Spleen (tissue), 11 donors: Measurements from ENCODE around the gene SAT1. TPM values are rescaled to one million over a fixed set of nuclear protein-coding genes. Genes with fewer than 3 reads are reported as not detected.

Experiments used
- DNase-seq: peaks from one replicate; pipeline ENCODE4 v3.0.0-alpha.2; 2020
- H3K27ac ChIP-seq, 8 donors: fragments of 200-600 bp; sonication (generic) in 7 of 8; 1 replicate in 4 of 8; 2 replicates in 4 of 8; pipeline versions ENCODE4 v1.5.0 to v1.8.0; 2016 to 2021; ENCODE audit warnings: inconsistent platforms in 4 of 8, mild to moderate bottlenecking in 4 of 8, moderate library complexity in 1 of 8
- H3K27me3 ChIP-seq, 7 donors: fragments of 200-600 bp; sonication (generic) in 6 of 7; replicated peaks in 1 of 7; 1 replicate in 4 of 7; 2 replicates in 3 of 7; pipeline versions ENCODE4 v1.5.0 to v1.8.0; 2016 to 2021; ENCODE audit warnings: inconsistent platforms in 3 of 7, mild to moderate bottlenecking in 1 of 7
- H3K36me3 ChIP-seq, 6 donors: fragments of 200-600 bp; sonication (generic) in 5 of 6; 1 replicate in 4 of 6; 2 replicates in 2 of 6; pipeline versions ENCODE4 v1.5.0 to v1.8.0; 2016 to 2021; ENCODE audit warnings: inconsistent platforms in 2 of 6
- H3K4me1 ChIP-seq, 6 donors: fragments of 200-600 bp; sonication (generic) in 5 of 6; 1 replicate in 3 of 6; 2 replicates in 3 of 6; pipeline versions ENCODE4 v1.5.0 to v1.8.0; 2016 to 2021; ENCODE audit warnings: inconsistent platforms in 3 of 6
- H3K4me3 ChIP-seq, 8 donors: fragments of 200-600 bp; sonication (generic) in 7 of 8; 1 replicate in 4 of 8; 2 replicates in 4 of 8; pipeline versions ENCODE4 v1.5.0 to v1.8.0; 2016 to 2021; ENCODE audit warnings: inconsistent platforms in 4 of 8, mild to moderate bottlenecking in 4 of 8, moderate library complexity in 2 of 8
- H3K9me3 ChIP-seq, 8 donors: fragments of 200-600 bp; sonication (generic) in 7 of 8; 1 replicate in 4 of 8; 2 replicates in 4 of 8; pipeline versions ENCODE4 v1.5.0 to v1.8.0; 2016 to 2021; ENCODE audit warnings: inconsistent platforms in 4 of 8
- CTCF ChIP-seq, 11 experiments: fragments of 200-600 bp in 7 of 11; fragments of 450-650 bp in 4 of 11; sonication (generic) in 4 of 11; IDR thresholded peaks in 8 of 11; conservative IDR thresholded peaks in 3 of 11; 1 replicate in 7 of 11; 2 replicates in 4 of 11; pipeline versions ENCODE4 v1.4.0 to v1.8.0; 2016 to 2021; ENCODE audit warnings: antibody characterized with exemption in 11 of 11, inconsistent platforms in 4 of 11, mild to moderate bottlenecking in 1 of 11
- POLR2A ChIP-seq, 3 donors: fragments of 450-650 bp; IDR thresholded peaks; one replicate each; pipeline ENCODE4 v1.5.1; 2017; ENCODE audit warnings: antibody characterized with exemption in 3 of 3, mild to moderate bottlenecking in 1 of 3
- POLR2AphosphoS5 ChIP-seq, 3 donors: sonication (generic); formaldehyde crosslinking; IDR thresholded peaks; one replicate each; pipeline ENCODE4 v1.5.1; 2017; ENCODE audit warnings: antibody characterized with exemption in 3 of 3
- WGBS, 5 donors: extraction: QIAGEN DNeasy Blood & Tissue Kit in 3 of 5; methylation state at CpG; one replicate each; pipeline versions ENCODE4 v1.1.5 to v1.1.7; 2013 to 2018; 5-methylcytosine and 5-hydroxymethylcytosine counted together
- intact Hi-C: fragments of 100-400 bp; cut with DNase I; formaldehyde crosslinking; loops from one replicate; pipeline ENCODE4 v1.15.0; 2023; ENCODE audit warnings: low total_unique reads
- polyA plus RNA-seq, 3 donors: library from polyadenylated mRNA; stranded (reverse); fragments of 200-250 nt; gene quantifications; one replicate each; pipeline ENCODE4 v1.2.1, GENCODE V29; 2013
- total RNA-seq, 7 donors: library from RNA; depleted of rRNA in 3 of 7; stranded (reverse); fragments of >200 nt in 3 of 7; fragmentation: NEBNext Ultra II Directional in 4 of 7; extraction: Animal tissue kit (Norgen Biotek cat#: 25700) in 4 of 7; gene quantifications; one replicate each; pipeline versions ENCODE4 v1.1.0 to v1.2.1, GENCODE V29; 2016 to 2021
- donor health status: healthy with polysubstance abuse.
- donor health status: DM: no; HTN: no; CAD: no; lungs with moderate emphysema.
- donor health status: DM: no; HTN: no; CAD: no.
- donor health status: Bipolar disorder and iron deficiency.
- donor health status: healthy.
- donor health status: DM: no; HTN: no; CAD: no.
- donor health status: DM: yes; HTN: yes; CAD: no.

SAT1 gene
- total and polyA plus RNA-seq, 10 donors = 714 to 2,832 (median 981) TPM

DNA sequence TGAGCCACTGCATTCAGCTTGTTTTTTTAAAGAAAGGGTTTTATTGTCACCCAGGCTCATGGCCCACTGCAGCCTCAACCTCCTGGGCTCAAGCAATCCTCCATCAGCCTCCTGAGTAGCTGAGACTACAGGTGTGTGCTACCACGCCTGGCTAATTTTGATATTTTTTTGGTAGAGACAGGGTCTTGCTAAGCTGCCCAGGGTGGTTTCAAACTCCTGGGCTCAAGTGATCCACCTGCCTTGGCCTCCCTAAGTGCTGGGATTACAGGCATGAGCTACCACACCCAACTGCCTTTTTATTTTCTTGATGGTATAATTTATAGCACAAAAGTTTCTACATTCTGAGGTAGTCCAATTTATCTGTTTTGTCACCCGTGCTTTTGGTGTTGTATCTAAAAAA lies 38.9 kb downstream of the SAT1 start:
- Histone ChIP-seq H3K27me3 (peaks cover 0 to 6% (median 0%) of the 10 kb centered on the region in 7 donors), H3K9me3 (no peaks in the 10 kb centered on the region), H3K36me3 (no peaks in the 10 kb centered on the region), H3K4me3 (no peak overlapping the region), H3K4me1 (peaks cover 0 to 8% (median 0%) of the 10 kb centered on the region in 6 donors), H3K27ac (no peak overlapping the region)
- DNase-seq = no peak
- intact Hi-C loops = no loop called here
- 72 to 98% (median 88%) methylated on average over 2 of the region's 2 CpGs for WGBS, 5 donors
- TF ChIP-seq POLR2AphosphoS5 (IDR thresholded peaks at IDR 0.05) (no peak), CTCF (IDR thresholded peaks at IDR 0.05 in 8 of 11, conservative IDR thresholded peaks at IDR 0.05 in 3 of 11) (no peak), POLR2A (IDR thresholded peaks at IDR 0.05) (no peak)

- no peak for DNase-seq
- Histone ChIP-seq H3K27me3 (peaks cover 0 to 6% (median 0%) of the 10 kb centered on the region in 7 donors), H3K4me3 (no peak overlapping the region), H3K27ac (no peak overlapping the region), H3K4me1 (peaks cover 0 to 3% (median 0%) of the 10 kb centered on the region in 6 donors), H3K9me3 (no peaks in the 10 kb centered on the region), H3K36me3 (no peaks in the 10 kb centered on the region)
- 66 to 92% (median 81%) methylated on average over 3 of the region's 3 CpGs for WGBS, 5 donors
- TF ChIP-seq POLR2A (IDR thresholded peaks at IDR 0.05) = no peak
- TF ChIP-seq CTCF (IDR thresholded peaks at IDR 0.05 in 8 of 11, conservative IDR thresholded peaks at IDR 0.05 in 3 of 11) = no peak
- TF ChIP-seq POLR2AphosphoS5 (IDR thresholded peaks at IDR 0.05) = no peak
- intact Hi-C loops = no loop called here
Observed at GRCh38 chrX:23822397-23822796, 39.4 kb downstream of the SAT1 start.

DNA sequence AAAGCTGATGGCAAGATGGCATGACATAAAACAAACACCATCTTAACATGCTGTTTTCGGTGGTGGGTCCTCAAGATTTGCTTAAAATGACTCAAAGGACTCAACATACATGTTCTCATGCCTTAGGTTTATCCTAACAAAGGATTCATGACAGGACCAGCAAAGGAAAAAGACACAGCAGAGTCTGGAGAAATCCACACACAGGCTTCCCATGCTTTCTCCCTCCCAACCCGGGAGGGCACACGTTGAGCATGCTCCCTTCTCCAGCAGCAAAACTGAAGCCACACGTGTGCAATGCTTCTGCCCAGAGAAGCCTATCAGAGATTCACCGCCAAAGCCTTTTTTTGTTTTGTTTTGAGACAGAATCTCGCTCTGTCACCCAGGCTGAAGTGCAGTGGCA lies 39.9 kb downstream of the SAT1 start:
- no peak overlapping the region for H3K27ac ChIP-seq
- DNase-seq = peak; percentile 21
- no peaks in the 10 kb centered on the region for H3K36me3 ChIP-seq
- WGBS, 5 donors = 71 to 88% (median 77%) methylated on average over 2 to 6 of the region's 6 CpGs
- H3K9me3 ChIP-seq = no peaks in the 10 kb centered on the region
- peaks cover 0 to 6% (median 0%) of the 10 kb centered on the region in 7 donors for H3K27me3 ChIP-seq
- intact Hi-C loops = no loop called here
- H3K4me1 ChIP-seq = no peaks in the 10 kb centered on the region
- no peak overlapping the region for H3K4me3 ChIP-seq
- TF ChIP-seq POLR2A (IDR thresholded peaks at IDR 0.05) (no peak), CTCF (IDR thresholded peaks at IDR 0.05 in 8 of 11, conservative IDR thresholded peaks at IDR 0.05 in 3 of 11) (no peak), POLR2AphosphoS5 (IDR thresholded peaks at IDR 0.05) (no peak)

GRCh38 chrX:23825675-23826074 lies 42.7 kb downstream of the SAT1 start:
- Histone ChIP-seq H3K27ac (no peak overlapping the region), H3K4me1 (no peaks in the 10 kb centered on the region), H3K4me3 (no peak overlapping the region), H3K36me3 (no peaks in the 10 kb centered on the region), H3K9me3 (no peaks in the 10 kb centered on the region), H3K27me3 (peaks cover 0 to 6% (median 0%) of the 10 kb centered on the region in 7 donors)
- intact Hi-C loops = no loop called here
- no peak for DNase-seq
- TF ChIP-seq POLR2AphosphoS5 (IDR thresholded peaks at IDR 0.05) (no peak), POLR2A (IDR thresholded peaks at IDR 0.05) (no peak), CTCF (IDR thresholded peaks at IDR 0.05 in 8 of 11, conservative IDR thresholded peaks at IDR 0.05 in 3 of 11) (no peak)
